Body of pancreas (tissue), 4 donors: Measurements from ENCODE around the gene TSHZ2. TPM values are rescaled to one million over a fixed set of nuclear protein-coding genes. Genes with fewer than 3 reads are reported as not detected.

ENCODE experiments used
- ATAC-seq: fragments of 150-250 bp; one replicate; pipeline ENCODE4 v1.9.1; 2016
- DNase-seq, 4 donors: peaks; one replicate each; pipeline ENCODE4 v3.0.0-alpha.2; 2019
- H3K27ac ChIP-seq, 4 donors: fragments of 200-600 bp; sonication (generic); 1 replicate in 3 of 4; 2 replicates in 1 of 4; pipeline versions ENCODE4 v1.5.1 to v1.6.1; 2016 to 2019; ENCODE audit warnings: mild to moderate bottlenecking in 1 of 4, mixed read lengths in 1 of 4, moderate library complexity in 1 of 4
- H3K27me3 ChIP-seq, 2 donors: fragments of 200-600 bp; sonication (generic); one replicate each; pipeline ENCODE4 v1.6.0; 2016; ENCODE audit warnings: mild to moderate bottlenecking in 1 of 2
- H3K36me3 ChIP-seq, 2 donors: fragments of 200-600 bp; sonication (generic); replicated peaks in 1 of 2; 2 replicates each; pipeline ENCODE4 v1.5.1; 2016; ENCODE audit warnings: low read depth in 2 of 2; ENCODE audit not compliant: insufficient read depth in 1 of 2
- H3K4me1 ChIP-seq: fragments of 200-600 bp; sonication (generic); one replicate; pipeline ENCODE4 v1.6.0; 2016
- H3K4me3 ChIP-seq, 2 donors: fragments of 200-600 bp; sonication (generic); 1 replicate in 1 of 2; 2 replicates in 1 of 2; pipeline ENCODE4 v1.5.1; 2016 to 2019
- H3K9me3 ChIP-seq, 3 donors: fragments of 200-600 bp; sonication (generic); 1 replicate in 2 of 3; 2 replicates in 1 of 3; pipeline ENCODE4 v1.5.1; 2016
- CTCF ChIP-seq, 7 experiments: fragments of 450-650 bp in 4 of 7; fragments of 200-600 bp in 3 of 7; sonication (generic) in 3 of 7; IDR thresholded peaks; one replicate each; pipeline ENCODE4 v1.5.1; 2016 to 2019; ENCODE audit warnings: antibody characterized with exemption in 7 of 7
- POLR2A ChIP-seq, 3 donors: fragments of 450-650 bp; IDR thresholded peaks; one replicate each; pipeline ENCODE4 v1.6.1; 2016; ENCODE audit warnings: antibody characterized with exemption in 3 of 3, mild to moderate bottlenecking in 2 of 3
- WGBS, 2 donors: methylation state at CpG; one replicate each; pipeline ENCODE4 v1.1.5; 2017; 5-methylcytosine and 5-hydroxymethylcytosine counted together
- intact Hi-C: fragments of 100-400 bp; cut with DNase I; formaldehyde crosslinking; loops from one replicate; pipeline ENCODE4 v1.15.1; 2023
- total RNA-seq, 2 donors: library from RNA; depleted of rRNA; stranded (reverse); fragments of >200 nt; gene quantifications; one replicate each; pipeline ENCODE4 v1.1.0, GENCODE V29; 2016

The TSHZ2 gene
- total RNA-seq, 2 donors from 2014 or later, result 6.0 to 9.6 TPM

DNA sequence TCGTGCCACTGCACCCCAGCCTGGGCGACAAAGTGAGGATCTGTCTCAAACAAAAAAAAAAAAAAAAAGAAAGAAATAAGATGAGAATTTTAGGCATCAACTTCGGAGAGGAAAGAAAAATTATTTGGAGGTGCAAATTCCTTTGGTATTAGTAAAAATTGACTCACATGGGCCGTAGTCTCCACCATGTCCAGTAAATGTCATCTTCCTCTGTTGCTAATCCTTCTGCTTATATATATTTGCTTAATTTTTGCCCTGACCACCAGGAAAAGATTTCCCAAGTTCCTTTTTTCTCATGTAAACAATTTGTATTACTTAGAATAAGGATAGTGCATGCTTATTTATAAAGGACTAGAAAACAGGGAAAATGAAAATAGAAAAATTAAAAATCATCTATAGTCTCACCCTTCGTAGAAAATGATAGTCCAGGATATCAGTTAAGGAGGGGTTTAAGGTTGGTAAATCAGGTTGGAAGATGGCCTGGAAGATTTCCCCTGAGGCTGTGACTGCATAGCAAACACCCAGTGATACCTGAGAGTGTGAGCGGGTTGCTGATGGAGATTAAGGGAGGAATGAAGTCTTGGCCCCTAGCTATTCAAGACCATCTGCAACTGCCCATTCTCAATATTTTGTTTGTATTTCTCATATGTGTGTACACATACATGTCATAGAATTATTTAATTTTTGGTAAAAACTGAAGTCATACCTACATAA, 380.7 kb downstream of the TSHZ2 start:
- intact Hi-C loops, result no loop called here
- Histone ChIP-seq H3K4me1 (no peaks in the 10 kb centered on the region), H3K27me3 (no peaks in the 10 kb centered on the region), H3K36me3 (no peaks in the 10 kb centered on the region), H3K4me3 (no peak overlapping the region), H3K9me3 (no peaks in the 10 kb centered on the region), H3K27ac (no peak overlapping the region)
- no peak for ATAC-seq
- DNase-seq, result no peak
- WGBS, 2 donors, result 77 to 86% methylated on average over 6 of the region's 6 CpGs
- TF ChIP-seq POLR2A (IDR thresholded peaks at IDR 0.05), result no peak
- TF ChIP-seq CTCF (IDR thresholded peaks at IDR 0.05), result no peak

DNA sequence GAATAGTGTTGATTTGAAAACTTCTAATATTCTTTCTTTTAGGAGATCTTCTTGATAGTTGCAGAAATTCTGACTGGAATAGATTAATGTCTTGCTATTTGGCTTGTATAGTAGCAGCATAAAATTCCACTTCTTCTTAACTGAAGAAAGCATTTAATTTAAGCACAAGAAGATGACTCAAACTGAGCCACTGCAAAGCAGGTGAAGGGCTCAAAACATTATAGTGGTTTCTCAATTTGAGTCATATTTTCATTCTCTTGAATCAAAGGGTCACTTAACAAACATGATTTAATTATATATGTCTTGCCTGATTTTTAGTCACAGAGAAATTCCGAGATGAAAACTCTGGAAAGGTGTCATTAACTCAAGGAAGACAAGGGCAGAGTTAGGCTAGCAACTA, 382.2 kb downstream of the TSHZ2 start:
- Histone ChIP-seq H3K36me3 (no peaks in the 10 kb centered on the region), H3K9me3 (no peaks in the 10 kb centered on the region), H3K27me3 (no peaks in the 10 kb centered on the region), H3K4me3 (no peak overlapping the region), H3K27ac (no peak overlapping the region), H3K4me1 (no peaks in the 10 kb centered on the region)
- intact Hi-C loops, result no loop called here
- DNase-seq (no peak), ATAC-seq (no peak)
- TF ChIP-seq CTCF (IDR thresholded peaks at IDR 0.05), result no peak
- 68 to 70% methylated on average over 1 of the region's 1 CpG for WGBS, 2 donors

GRCh38 chr20:53355790-53356189, 383.6 kb downstream of the TSHZ2 start:
- intact Hi-C loops, result no loop called here
- DNase-seq, result no peak
- Histone ChIP-seq H3K4me3 (no peak overlapping the region), H3K4me1 (no peaks in the 10 kb centered on the region), H3K9me3 (no peaks in the 10 kb centered on the region), H3K27me3 (no peaks in the 10 kb centered on the region), H3K36me3 (no peaks in the 10 kb centered on the region), H3K27ac (no peak overlapping the region)
- TF ChIP-seq CTCF (IDR thresholded peaks at IDR 0.05) (no peak), POLR2A (IDR thresholded peaks at IDR 0.05) (no peak)
- no peak for ATAC-seq
- WGBS, 2 donors, result 63 to 67% methylated on average over 2 of the region's 2 CpGs

- 59 to 60% methylated on average over 7 of the region's 7 CpGs for WGBS, 2 donors
- H3K36me3 ChIP-seq, result no peaks in the 10 kb centered on the region
- intact Hi-C loops, result no loop called here
- H3K27ac ChIP-seq, result no peak overlapping the region
- H3K4me3 ChIP-seq, result no peak overlapping the region
- H3K9me3 ChIP-seq, result no peaks in the 10 kb centered on the region
- H3K27me3 ChIP-seq, result no peaks in the 10 kb centered on the region
- no peaks in the 10 kb centered on the region for H3K4me1 ChIP-seq
- no peak for ATAC-seq
- TF ChIP-seq POLR2A (IDR thresholded peaks at IDR 0.05) (no peak), CTCF (IDR thresholded peaks at IDR 0.05) (no peak)
- no peak for DNase-seq
Observed at GRCh38 chr20:53359425-53359824, 387.3 kb downstream of the TSHZ2 start.

GRCh38 chr20:53360852-53361251, 388.7 kb downstream of the TSHZ2 start:
- no peak overlapping the region for H3K4me3 ChIP-seq
- H3K9me3 ChIP-seq, result no peaks in the 10 kb centered on the region
- no peak for DNase-seq
- no peak overlapping the region for H3K27ac ChIP-seq
- H3K36me3 ChIP-seq, result no peaks in the 10 kb centered on the region
- ATAC-seq, result no peak
- WGBS, 2 donors, result 57 to 67% methylated on average over 6 of the region's 6 CpGs
- no peaks in the 10 kb centered on the region for H3K27me3 ChIP-seq
- TF ChIP-seq POLR2A (IDR thresholded peaks at IDR 0.05), result no peak
- no peak for TF ChIP-seq CTCF (IDR thresholded peaks at IDR 0.05)
- intact Hi-C loops, result no loop called here
- no peaks in the 10 kb centered on the region for H3K4me1 ChIP-seq
